Measurements from ENCODE around the gene DOLPP1.

The DOLPP1 gene

GRCh38 chr9:129068110-129068509, 12.8 kb upstream of the DOLPP1 start:
- no peak for DNase-seq

DNA sequence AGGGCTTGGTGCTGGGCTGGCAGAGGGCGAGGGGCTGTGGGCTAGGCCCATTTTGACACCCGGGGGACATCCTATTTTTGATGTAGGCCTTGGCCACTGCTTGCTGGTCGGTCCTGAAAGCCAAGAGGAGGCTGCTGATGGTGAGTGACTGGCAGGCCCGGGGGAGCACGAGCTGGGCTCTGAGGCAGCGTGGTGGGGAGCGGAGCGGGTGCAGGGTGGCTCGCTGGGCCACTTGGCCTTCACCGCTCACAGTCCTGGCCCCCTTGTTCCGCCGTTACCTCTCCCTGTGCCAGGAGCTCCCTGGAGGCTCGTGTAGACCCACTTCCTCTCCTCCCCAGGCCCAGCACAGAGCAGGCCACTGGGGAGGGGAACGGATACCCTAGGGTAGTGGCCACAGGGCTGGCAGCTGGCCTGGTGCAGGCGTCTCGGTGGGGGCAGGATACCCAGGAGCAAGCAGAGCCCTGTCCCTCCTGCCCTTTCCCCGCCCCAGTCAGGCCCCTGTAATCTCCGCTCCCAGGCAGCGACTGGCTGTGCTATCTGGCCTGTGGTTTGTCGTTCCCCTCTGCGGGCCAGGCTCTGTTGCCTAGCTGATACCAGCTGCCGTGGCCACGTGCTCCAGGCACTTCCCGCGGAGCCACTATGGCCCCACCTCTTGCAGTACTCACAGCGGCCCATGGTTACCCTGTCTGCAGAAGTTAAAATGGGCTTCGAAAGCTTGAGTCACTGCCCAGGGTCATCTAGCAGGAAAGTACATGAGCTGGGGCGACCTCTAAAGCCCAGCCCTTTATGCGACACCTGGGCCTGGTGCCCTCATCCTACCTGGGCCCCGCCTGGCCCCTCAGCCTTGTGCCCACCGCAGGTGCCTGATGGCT, 11.7 kb upstream of the DOLPP1 start:
- no peak for DNase-seq

GRCh38 chr9:129069862-129070641, 10.9 kb upstream of the DOLPP1 start:
- DNase-seq: no peak

- DNase-seq: no peak
These were observed 10.0 kb upstream of the DOLPP1 start for GRCh38 chr9:129070696-129071525.

GRCh38 chr9:129071526-129072126, 9.3 kb upstream of the DOLPP1 start:
- no peak for DNase-seq

DNA sequence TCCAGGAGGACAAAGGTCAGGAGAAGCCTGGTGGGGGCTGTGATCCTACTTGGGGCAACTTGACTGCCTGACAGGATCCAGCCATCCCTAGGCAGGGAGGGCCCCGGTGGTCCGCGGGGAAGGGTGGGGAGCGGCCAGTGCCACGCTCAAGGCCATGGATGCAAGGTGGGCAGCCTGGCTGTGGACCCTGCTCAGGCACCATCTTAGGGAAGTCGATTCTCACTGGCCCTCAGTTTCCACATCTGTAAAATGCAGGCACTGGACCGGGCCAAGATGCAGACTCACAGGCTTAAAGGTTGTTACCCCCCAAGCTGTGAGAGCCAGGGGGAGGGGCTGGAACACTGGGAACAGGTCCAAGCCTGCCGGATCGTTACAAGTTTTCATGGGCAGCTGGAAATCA, 8.7 kb upstream of the DOLPP1 start:
- DNase-seq: no peak

DNA sequence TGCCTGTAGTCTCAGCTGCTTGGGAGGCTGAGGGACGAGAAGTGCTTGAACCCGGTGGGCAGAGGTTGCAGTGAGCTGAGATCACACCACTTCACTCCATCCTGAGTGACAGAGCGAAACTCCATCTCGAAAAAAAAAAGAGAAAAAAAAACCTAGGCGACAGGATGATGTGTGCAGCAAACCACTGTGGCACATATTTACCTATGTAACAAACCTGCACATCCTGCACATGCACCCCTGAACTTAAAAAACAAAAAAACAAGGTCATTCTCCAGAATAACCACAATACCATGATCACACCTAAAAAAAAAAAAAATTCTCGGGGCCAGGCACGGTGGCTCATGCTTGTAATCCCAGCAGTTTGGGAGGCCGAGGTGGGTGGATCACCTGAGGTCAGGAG, 7.5 kb upstream of the DOLPP1 start:
- no peak for DNase-seq

- DNase-seq: no peak
These were observed 6.8 kb upstream of the DOLPP1 start for GRCh38 chr9:129074106-129074505.

DNA sequence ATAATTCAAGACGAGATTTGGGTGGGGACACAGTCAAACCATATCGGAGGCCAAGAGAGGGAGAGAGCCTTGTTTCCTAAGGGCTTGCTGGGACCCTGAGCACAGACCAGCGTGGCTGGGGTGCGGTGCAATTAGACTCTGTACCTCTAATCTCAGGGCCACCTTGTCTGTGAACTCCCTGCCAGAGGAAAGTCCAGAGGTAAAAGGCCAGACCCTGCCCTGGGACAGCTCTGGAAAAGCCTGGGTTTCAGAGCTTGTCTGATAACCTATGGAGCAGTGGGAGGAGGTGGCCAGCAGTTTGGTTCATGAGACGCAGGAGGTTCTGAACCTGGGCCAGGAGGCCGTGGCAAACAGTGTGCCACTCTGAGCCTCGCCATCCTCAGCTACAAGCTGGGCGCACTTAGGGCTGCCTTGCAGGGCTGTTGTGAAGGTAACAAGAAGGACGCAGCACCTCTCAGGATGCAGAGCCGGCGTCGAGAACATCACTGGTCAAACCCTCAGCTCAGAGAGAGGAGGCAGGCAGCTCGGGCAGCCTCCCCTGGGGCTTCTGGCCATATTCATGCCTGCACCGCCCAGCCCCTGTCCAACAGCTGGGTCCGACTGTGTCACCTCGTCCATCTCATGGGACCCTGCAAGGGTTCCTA, 4.8 kb upstream of the DOLPP1 start:
- DNase-seq: no peak

DNA sequence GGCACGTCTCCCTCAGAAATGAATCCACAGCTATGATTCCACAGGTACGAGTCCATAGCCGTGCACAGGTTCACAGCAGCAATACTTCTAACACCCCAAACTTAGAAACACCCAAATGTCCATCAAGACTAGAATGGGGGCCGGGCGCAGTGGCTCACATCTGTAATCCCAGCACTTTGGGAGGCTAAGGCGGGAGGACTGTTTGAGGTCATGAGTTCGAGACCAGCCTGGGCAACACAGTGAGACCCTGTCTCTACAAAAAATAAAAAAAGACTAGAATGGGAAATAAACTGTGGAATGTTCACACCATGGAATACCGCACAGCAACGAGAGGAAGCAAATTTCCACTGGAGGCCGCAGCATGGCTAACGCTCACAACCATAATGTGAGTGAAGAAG, 4.3 kb upstream of the DOLPP1 start:
- DNase-seq: no peak

- no peak for DNase-seq
These were observed 3.7 kb upstream of the DOLPP1 start for GRCh38 chr9:129077236-129077635.

DNA sequence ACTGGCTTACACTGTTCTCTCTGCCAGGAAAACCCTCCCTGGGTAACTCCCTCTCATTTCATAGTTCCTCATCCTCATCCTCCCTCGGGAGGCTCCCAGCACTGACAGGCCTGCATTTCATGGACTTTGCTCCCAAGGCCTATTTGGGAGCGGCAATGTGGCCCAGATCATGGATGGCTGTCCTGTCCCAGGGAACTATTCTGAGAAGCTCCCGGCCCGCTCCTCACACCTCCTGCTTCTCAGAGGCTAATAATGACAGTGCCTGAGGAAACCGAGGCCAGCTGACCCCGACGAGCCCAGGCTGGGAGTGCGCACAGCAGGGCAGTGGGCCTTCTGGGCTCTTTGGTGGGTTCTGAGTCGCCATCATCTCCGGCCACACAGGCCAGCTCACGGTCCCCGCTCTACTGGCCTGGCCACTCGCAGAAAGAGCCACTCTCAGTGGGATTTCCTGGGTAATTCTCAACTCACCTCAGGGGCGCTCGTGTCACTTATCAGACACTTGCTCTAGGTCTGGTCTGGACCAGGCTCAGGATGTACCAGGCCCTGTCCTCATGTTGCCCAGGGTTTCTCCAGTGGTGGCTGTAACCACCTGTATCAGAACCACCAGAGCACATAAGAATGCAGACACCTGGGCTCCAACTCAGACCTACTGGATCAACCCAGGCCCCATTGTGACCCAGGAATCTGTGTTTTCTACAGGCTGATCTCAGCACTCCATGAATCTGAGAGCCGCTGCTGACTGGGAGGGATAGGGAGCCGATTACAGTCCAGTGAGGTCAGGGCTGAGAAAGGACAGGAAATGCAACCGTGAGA, 2.0 kb upstream of the DOLPP1 start:
- no peak for DNase-seq

- no peak for DNase-seq
These were observed 1.1 kb upstream of the DOLPP1 start for GRCh38 chr9:129079829-129080228.

- no peak for DNase-seq
These were observed 662 bp upstream of the DOLPP1 start for GRCh38 chr9:129080298-129080600.

DNA sequence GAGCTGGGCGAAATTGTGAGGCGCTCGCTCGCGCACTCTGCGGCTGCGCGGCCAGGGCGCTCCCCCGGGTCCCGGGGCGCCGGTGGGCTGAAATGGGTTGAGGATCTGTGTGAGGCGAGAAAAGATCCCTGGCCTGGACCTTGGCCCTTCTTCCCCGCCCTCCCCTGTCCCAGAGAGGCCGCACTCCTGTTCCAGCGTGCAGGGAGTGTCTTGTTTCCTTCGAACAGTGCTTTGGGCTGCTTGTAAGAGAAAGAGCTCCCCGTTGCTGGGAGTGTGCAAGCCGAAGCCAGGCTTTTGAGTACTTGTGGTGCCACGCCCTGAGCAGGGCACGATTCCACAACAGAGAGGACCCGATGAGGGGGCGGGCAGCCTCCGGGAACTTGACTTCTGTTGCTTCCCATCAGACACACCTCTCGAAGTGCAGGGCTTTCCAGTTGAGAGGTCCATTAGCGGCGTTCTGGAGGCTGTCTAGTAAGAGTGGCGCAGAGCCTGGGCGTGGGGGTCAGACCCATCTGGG, 535 bp downstream of the DOLPP1 start:
- no peak for DNase-seq

DNA sequence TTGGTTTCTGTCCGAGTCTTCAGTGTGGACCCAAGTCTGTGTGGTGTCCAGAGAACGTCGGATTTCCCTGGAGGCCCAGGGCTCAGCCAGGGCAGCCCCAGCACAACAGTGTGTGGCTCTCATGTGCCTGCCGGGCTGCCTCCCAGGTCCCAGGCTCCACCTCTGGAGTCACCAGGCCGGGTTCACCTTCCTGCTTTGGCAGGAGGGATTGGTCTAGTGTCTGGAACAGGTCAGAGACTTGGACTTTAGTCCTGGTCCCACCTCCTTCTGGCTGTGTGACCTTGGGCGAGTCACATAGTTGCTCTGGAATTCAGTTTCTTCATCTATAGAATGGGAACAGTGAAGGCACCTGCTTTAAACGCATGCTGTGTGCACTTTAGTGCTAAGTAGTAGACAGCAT, 3.2 kb downstream of the DOLPP1 start:
- DNase-seq: no peak

DNA sequence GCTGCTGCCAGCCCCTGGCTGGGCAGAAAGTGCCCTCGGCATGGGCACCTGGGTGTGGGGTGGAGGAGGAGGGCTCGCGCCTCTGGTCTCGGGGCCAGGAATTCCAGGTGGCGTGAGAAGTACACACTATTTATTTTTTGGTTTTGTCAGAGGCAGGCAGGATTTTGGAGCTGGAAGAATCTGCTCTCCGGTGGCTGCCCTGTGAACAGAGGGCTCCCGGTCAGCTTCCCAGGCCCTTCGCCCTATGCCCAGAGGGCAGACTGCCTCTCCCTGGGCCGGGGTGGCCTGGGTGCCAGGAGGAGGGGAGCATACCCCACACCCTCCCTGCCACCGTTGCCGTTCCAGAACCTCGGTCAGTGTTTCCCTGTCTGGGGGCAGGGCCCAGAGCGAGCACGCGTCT, 8.3 kb downstream of the DOLPP1 start:
- no peak for DNase-seq

- DNase-seq: no peak
These were observed 12.9 kb downstream of the DOLPP1 start for GRCh38 chr9:129093602-129094386.

- DNase-seq: no peak
These were observed 13.7 kb downstream of the DOLPP1 start for GRCh38 chr9:129094387-129095169.

DNA sequence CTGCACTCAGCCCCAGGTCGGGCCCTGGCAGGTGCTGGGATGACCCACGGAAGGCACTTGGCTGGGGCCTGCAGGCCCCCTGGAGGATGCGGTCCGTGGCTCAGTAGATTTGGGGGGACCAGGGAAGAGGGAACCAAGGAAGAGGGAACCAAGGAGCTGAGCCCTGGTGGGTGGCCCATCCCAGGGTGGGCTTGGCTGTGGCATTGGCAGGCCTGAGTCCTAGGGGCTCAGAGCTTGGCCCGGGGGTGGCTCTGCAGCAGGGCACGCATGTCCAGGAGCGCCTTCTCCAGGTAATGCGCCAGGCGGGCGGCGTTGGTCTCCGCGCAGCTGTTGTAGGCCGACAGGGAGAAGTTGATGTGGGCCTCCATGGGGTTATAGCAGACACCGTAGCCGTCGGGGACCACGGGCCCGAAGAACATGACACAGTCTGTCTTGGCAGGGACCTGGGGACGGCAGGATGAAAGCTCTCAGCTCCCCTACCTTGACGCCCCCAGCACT, 14.3 kb downstream of the DOLPP1 start:
- no peak for DNase-seq
